Activated CD8-positive, alpha-beta T cell treated with anti-CD3 and anti-CD28 coated beads for 36 hours (primary cell): ENCODE results near the gene UBXN1. TPM values are rescaled to one million over a fixed set of nuclear protein-coding genes. Genes with fewer than 3 reads are reported as not detected.

ENCODE experiments used
- ATAC-seq: fragments of 200-7000 bp; cut with Tn5 transposase; one replicate; pipeline ENCODE4 v1.10.0; 2021; ENCODE audit warnings: mild to moderate bottlenecking, moderate library complexity
- CTCF ChIA-PET: fragments of 350-600 bp; sonication (Branson Sonifier 250); formaldehyde crosslinking; loops from one replicate; lab custom pipeline; 2021; ENCODE audit warnings: antibody characterized with exemption; lab: Charles Lee
- POLR2A ChIA-PET: fragments of 350-600 bp; sonication (Branson Sonifier 250); formaldehyde crosslinking; loops from one replicate; lab custom pipeline; 2021; ENCODE audit warnings: antibody characterized with exemption; lab: Charles Lee
- DNase-seq: peaks from one replicate; pipeline ENCODE4 v3.0.0-alpha.2; 2020
- H3K27ac Mint-ChIP-seq: one replicate; pipeline ENCODE4 v1.8.0; 2021; ENCODE audit warnings: mild to moderate bottlenecking, mixed read lengths
- H3K27me3 Mint-ChIP-seq: one replicate; pipeline ENCODE4 v1.8.0; 2021; ENCODE audit warnings: mixed read lengths
- H3K36me3 Mint-ChIP-seq: one replicate; pipeline ENCODE4 v1.8.0; 2021; ENCODE audit warnings: low read depth, mixed read lengths
- H3K4me1 Mint-ChIP-seq: one replicate; pipeline ENCODE4 v1.8.0; 2021; ENCODE audit warnings: low read depth, mixed read lengths
- H3K4me3 Mint-ChIP-seq: one replicate; pipeline ENCODE4 v1.8.0; 2021; ENCODE audit warnings: mild to moderate bottlenecking, moderate library complexity, mixed read lengths
- H3K9me3 Mint-ChIP-seq: one replicate; pipeline ENCODE4 v1.8.0; 2021; ENCODE audit warnings: mixed read lengths
- intact Hi-C: fragments of 100-400 bp; cut with micrococcal nuclease; formaldehyde crosslinking; loops from one replicate; pipeline ENCODE4 v1.10.0; 2022
- total RNA-seq, 2 experiments: library from RNA; stranded (reverse); gene quantifications; one replicate each; pipeline ENCODE4 v1.2.3, GENCODE V29; 2021
- TF ChIP-seq, protein P1 (sequence below): fragments of 200-600 bp; IDR thresholded peaks from one replicate; pipeline ENCODE4 v1.8.0; 2022; ENCODE audit warnings: antibody characterized with exemption, mild to moderate bottlenecking

UBXN1 gene, protein sequence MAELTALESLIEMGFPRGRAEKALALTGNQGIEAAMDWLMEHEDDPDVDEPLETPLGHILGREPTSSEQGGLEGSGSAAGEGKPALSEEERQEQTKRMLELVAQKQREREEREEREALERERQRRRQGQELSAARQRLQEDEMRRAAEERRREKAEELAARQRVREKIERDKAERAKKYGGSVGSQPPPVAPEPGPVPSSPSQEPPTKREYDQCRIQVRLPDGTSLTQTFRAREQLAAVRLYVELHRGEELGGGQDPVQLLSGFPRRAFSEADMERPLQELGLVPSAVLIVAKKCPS
- 100 to 1,000 TPM; 104 to 120 TPM for total RNA-seq

DNA sequence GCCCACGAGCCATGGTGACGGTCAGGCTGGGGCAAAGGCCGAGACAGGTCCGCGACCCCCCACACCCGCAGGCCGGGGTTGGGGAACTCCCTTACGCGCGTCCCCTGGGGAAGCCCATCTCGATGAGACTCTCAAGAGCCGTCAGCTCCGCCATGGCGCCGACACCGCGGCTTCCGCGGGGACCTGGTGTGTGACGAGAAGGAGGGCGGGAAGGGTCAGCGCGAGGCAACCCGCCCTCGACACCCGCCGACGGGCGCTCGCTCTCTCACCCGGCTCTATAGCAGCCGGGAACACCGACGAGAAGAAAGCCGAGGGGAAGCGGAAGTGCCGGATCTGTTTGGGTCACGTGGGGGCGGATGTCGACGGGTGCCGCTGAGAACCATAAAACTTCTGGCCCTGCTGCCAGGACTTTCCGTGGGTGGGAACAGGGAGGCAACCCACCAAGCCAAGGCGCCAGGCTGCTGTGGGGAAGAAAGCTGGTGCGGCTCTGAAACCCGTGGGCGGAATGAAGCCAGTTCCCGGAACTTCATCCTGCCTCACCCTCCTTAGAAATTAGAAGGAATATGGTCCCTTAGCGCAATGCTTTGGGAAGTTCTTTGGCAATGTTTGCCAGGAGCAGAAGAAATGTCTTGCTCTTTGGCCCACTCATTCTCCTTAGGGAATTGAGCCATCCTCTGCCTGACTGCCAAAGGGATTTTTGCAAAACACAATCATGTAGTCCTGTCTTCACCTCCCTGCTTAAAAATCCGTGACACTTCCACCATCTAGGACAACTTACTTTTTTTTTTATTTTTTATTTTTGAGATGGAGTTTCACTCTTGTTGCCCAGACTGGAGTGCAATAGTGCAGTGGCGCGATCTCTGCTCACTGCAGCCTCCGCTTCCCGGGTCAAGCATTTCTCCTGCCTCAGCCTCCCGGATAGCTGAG is at the start of gene UBXN1:
TSS of gene UBXN1 (minus strand) at position 304 of the 927 bp plus-strand sequence. CDS start at position 154, 150 bp downstream.
- H3K27ac Mint-ChIP-seq: peak within 1 kb of the TSS; percentile 93
- ATAC-seq (peak; percentile 76), DNase-seq (peak; percentile 94)
- H3K4me1 Mint-ChIP-seq: peaks cover 29% of the 10 kb centered on the region
- TF ChIP-seq, protein P1, sequence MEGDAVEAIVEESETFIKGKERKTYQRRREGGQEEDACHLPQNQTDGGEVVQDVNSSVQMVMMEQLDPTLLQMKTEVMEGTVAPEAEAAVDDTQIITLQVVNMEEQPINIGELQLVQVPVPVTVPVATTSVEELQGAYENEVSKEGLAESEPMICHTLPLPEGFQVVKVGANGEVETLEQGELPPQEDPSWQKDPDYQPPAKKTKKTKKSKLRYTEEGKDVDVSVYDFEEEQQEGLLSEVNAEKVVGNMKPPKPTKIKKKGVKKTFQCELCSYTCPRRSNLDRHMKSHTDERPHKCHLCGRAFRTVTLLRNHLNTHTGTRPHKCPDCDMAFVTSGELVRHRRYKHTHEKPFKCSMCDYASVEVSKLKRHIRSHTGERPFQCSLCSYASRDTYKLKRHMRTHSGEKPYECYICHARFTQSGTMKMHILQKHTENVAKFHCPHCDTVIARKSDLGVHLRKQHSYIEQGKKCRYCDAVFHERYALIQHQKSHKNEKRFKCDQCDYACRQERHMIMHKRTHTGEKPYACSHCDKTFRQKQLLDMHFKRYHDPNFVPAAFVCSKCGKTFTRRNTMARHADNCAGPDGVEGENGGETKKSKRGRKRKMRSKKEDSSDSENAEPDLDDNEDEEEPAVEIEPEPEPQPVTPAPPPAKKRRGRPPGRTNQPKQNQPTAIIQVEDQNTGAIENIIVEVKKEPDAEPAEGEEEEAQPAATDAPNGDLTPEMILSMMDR: no peak
- intact Hi-C loops: no loop called here
- H3K9me3 Mint-ChIP-seq: no peaks in the 10 kb centered on the region
- H3K36me3 Mint-ChIP-seq: peaks cover 30% of the 10 kb centered on the region
- H3K4me3 Mint-ChIP-seq: peak within 1 kb of the TSS; percentile 86
- ChIA-PET CTCF (interaction anchor here (0.6 to 6.5 kb wide), 9 partner anchors 13 to 254 kb away, joined by 3 to 79 read pairs (median 10); partner anchors contain the start of genes C11orf98, CSKMT, LRRN4CL and TUT1), POLR2A (interaction anchor here (0.6 to 21.7 kb wide), 15 partner anchors 8 to 162 kb away, joined by 3 to 263 read pairs (median 4); partner anchors contain the start of genes C11orf98, CSKMT, GANAB and LBHD1)
- H3K27me3 Mint-ChIP-seq: no peaks in the 10 kb centered on the region

DNA sequence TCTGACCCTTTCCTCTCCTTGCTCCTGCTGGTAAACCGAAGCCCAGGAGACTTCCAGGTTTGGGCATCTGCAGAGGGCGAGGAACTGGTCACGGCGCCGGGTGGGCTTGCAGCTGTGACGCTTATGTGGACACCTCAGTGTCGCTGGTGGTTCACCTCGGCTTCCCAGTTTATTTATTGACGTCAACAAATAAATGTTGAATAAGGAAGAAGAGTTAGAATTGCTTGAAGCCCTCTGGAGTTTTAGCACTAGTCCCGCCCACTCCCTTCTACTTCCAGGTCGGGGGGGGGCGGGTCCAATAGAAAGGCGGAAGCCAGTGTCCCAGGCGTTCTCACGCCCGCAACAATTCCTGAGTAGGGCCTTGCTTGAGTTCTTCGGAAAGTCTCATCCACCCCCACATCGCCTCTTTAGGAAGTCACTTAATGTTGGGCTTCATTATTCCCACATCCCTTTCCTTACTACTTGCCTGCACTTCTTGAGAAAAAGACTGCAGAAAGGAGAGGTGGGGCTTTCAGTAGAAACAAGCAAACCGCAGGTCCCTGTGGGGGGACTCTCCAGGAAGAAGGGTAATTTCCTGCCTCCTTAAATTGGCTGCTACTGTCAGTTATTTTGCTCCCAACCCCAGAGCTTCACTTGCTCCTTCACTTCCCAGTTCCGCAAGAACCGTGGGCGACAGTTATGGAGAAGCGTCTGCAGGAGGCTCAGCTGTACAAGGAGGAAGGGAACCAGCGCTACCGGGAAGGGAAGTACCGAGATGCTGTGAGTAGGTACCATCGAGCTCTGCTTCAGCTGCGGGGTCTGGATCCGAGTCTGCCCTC is 49.5 kb upstream of the UBXN1 start, which contains the start of gene TTC9C:
TSS of gene TTC9C (plus strand) at position 316 of the 818 bp plus-strand sequence. CDS start at position 679, 363 bp downstream.
- ChIA-PET POLR2A (interaction anchor here (0.7 to 7.5 kb wide), 18 partner anchors 12 to 153 kb away, joined by 3 to 75 read pairs (median 5); partner anchors contain the start of genes BSCL2, C11orf98, CSKMT and GNG3), CTCF (interaction anchor here (0.6 to 2.2 kb wide), 11 partner anchors 9 to 63 kb away, joined by 3 to 11 read pairs (median 4); no protein-coding TSS in a partner anchor)
- H3K27ac Mint-ChIP-seq: peak within 1 kb of the TSS; percentile 99
- peaks cover 38% of the 10 kb centered on the region for H3K4me1 Mint-ChIP-seq
- no peaks in the 10 kb centered on the region for H3K27me3 Mint-ChIP-seq
- ATAC-seq: peak; percentile 21
- no peaks in the 10 kb centered on the region for H3K9me3 Mint-ChIP-seq
- H3K36me3 Mint-ChIP-seq: peaks cover 52% of the 10 kb centered on the region
- intact Hi-C loops: loop anchor here (5.0 kb wide), 1 partner anchor 34 kb away; the partner anchor contains the start of gene POLR2G
- TF ChIP-seq, protein P1: no peak
- DNase-seq: peak; percentile 89
- peak within 1 kb of the TSS; percentile 95 for H3K4me3 Mint-ChIP-seq

DNA sequence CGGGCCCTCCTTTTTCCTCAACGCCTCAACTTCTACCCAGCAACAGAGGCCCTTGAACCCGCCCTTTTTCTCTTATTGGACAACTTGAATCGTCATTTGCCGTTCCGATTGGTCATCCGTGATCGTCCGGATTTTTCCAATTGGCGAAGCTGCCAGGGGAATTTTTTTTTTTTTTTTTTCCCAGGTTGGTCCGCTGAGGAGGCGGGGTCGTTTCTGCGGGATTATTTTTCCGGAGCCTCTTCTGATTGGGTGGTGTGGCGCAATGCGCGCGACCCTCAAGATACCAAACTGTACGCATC is 48.9 kb upstream of the UBXN1 start:
- DNase-seq: peak; percentile 90
- Mint-ChIP-seq H3K9me3 (no peaks in the 10 kb centered on the region), H3K27ac (peak overlapping the region; percentile 99), H3K4me1 (peaks cover 36% of the 10 kb centered on the region), H3K36me3 (peaks cover 50% of the 10 kb centered on the region), H3K27me3 (no peaks in the 10 kb centered on the region), H3K4me3 (peak overlapping the region; percentile 95)
- TF ChIP-seq, protein P1: no peak
- intact Hi-C loops: loop anchor here (5.0 kb wide), 1 partner anchor 34 kb away; the partner anchor contains the start of gene POLR2G
- peak; percentile 64 for ATAC-seq
- POLR2A ChIA-PET: interaction anchor here (0.6 to 7.5 kb wide), 22 partner anchors 11 to 157 kb away, joined by 3 to 75 read pairs (median 4); partner anchors contain the start of genes BSCL2, GNG3, INTS5 and SLC3A2
- CTCF ChIA-PET: interaction anchor here (0.6 to 2.2 kb wide), 13 partner anchors 10 to 303 kb away, joined by 3 to 11 read pairs (median 4); partner anchors contain the start of genes SLC3A2, TAF6L and ZBTB3
